DMS53 treated with DMSO at 0.1 percent for 48 hours (cell line): ENCODE results near the gene NEUROG2.

ENCODE experiments used
- DNase-seq: peaks from one replicate; lab custom pipeline; 2025; ENCODE audit not compliant: unreplicated experiment; lab: John Stamatoyannopoulos, UW

Gene NEUROG2

DNA sequence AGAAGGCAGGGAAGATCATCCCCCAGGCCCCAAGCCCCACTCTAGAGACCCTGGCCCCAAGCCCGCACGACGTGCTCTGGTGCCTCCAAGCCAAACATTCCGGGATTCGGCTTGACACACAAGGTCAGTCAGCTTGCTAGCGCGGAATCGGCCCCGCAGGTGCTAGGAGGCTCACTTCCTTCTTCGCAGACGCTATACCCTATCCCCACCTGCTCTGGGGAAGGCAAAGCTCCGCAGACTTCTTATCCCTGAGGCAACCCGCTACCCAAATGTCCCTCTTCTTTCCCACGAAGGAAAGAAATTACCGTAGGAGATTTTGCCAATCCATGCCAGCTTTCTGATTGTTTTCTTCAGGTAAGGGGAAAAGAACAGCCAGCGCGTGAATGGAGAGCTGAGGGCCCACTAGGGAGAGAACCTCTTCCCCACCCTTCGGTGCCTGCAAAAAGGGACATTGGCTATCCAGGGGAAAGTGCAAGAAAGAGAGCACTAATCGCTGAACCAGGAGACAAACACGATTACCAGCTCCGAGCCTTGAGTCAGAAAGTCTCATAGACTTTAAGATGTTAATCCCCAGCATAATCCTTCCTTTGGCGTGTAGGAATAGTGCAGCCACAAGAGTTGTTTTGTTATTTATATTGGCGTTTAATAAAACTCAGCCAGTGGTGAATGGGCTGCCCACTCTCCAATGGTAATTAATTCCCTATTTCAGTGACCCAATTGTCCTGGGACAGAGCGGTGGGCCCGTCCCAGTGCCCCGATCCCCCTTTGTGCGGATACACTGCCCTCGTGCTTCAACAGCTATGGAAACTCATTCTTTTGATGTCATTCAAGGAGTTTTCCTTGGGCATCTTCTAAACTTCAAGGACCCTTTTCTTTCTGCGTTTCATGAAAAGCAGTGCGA lies 5.4 kb upstream of the NEUROG2 start:
- DNase-seq: no peak

GRCh38 chr4:112520598-112521122 lies 4.7 kb upstream of the NEUROG2 start:
- DNase-seq: no peak

DNA sequence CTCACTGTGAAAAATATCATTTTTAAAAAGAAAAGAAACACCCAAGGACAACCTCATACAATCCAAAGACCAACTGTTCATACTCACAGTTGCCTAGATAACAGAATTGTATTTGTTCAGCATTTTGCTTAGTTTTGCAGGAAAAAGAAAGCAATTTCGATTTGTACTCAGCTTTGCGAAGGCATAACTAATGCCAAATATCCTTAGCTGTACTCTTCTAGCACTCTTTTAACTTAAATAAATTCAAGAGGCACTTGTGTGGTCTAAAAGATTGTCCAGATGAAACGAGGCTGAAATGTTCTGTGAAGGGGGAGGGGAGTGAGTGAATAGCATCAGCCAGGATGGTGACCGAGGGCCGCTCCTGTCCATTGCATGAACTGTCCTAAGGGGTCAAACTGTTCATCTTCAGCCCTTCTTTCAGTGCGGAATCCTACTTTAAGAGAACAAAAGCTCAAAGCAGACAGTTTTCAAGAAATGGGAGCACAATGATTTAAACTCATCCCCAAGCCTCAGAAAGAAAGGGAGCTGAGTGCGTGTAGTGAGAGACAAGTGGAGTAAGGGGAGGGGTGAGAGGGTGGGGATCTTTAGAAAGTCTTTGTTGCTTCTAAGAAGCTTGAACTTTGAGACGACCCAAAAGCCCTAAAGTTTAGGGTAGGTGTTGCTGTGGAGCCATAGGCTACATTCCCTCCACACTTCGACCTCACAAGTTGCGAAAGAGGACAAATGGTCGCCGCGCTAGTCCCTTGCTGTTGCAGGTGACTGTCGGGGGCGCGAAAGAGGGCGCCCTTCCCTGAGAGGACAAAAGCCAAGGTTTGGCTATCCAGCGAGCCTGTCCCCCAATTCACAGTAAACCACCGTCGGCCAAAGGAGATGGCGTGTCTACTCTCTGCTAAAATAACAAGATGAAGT lies 4.0 kb upstream of the NEUROG2 start:
- no peak for DNase-seq

- DNase-seq: no peak
These were observed 2.7 kb upstream of the NEUROG2 start for GRCh38 chr4:112518675-112519074.

GRCh38 chr4:112517911-112518310 lies 1.9 kb upstream of the NEUROG2 start:
- no peak for DNase-seq

- no peak for DNase-seq
These were observed 1.2 kb upstream of the NEUROG2 start for GRCh38 chr4:112517067-112517634.

GRCh38 chr4:112516471-112517066 lies 589 bp upstream of the NEUROG2 start:
- no peak for DNase-seq

- DNase-seq: peak; percentile 41
These were observed 548 bp downstream of the NEUROG2 start for GRCh38 chr4:112515198-112516065.

- no peak for DNase-seq
These were observed 1.3 kb downstream of the NEUROG2 start for GRCh38 chr4:112514647-112515197.

DNA sequence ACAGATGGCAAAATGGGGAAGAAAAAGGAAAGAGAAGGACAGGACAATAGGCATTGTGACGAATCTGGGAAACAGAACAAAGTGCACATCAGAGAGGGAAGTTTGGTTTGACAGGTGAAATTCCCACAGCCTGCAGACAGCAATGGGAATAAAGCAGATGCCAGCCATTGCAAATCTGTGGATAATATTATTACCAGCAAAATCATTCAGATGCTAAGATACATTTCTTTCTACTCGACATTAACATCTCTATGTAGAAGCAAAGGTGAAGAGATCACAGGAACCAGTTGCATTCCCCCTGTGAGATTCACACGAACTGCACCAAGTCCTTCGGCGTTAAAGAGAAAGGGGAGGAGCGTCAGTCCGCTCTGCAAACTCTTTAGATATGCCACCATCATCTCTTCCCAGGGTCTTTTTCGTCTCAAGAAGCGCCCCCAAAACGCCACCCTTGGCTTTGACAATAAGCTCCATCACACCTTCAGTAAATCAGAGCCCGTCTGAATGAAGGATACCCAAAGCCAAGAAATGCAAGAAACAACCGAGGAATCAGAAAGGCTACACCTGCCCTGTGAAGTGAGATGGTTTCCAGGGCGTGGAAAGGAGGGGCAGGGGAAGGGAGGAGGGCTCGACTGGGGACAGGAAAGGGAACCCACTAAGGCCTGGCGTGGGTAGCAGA lies 1.9 kb downstream of the NEUROG2 start:
- DNase-seq: no peak

- no peak for DNase-seq
These were observed 4.2 kb downstream of the NEUROG2 start for GRCh38 chr4:112511803-112512118.

DNA sequence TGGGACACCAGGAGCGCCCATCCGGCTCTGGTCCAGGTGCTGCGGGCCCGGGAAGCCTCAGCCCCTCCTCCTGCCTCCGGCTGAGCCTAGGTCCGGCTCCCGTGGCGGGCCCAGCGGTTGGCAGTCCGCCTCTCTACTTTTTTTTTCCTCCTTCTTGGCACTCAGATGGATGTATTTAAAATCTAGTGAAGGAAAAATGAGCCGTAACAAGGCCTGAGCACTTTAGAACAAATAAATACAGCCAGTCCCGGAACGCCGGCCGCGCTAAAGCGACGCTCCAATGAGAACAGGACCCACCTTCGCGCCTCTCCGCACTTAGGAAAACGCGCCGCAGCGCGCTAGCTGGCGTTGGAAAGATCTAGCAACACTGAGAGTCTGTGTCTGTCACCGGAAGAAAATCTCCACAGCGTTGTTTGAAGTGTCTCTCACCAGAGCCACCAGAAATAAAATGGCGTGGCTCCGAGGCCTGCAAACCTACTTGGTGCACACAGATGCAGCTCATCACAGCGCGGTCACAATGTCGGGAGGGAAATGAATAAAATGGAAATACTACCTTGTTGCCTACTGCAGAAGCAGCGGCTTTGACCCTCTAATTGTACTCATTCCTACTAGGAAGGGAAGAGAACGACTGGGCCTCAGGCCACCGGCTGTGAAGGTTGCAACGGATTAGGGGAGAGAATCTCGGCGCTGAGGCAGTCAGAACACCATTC lies 4.7 kb downstream of the NEUROG2 start:
- no peak for DNase-seq

DNA sequence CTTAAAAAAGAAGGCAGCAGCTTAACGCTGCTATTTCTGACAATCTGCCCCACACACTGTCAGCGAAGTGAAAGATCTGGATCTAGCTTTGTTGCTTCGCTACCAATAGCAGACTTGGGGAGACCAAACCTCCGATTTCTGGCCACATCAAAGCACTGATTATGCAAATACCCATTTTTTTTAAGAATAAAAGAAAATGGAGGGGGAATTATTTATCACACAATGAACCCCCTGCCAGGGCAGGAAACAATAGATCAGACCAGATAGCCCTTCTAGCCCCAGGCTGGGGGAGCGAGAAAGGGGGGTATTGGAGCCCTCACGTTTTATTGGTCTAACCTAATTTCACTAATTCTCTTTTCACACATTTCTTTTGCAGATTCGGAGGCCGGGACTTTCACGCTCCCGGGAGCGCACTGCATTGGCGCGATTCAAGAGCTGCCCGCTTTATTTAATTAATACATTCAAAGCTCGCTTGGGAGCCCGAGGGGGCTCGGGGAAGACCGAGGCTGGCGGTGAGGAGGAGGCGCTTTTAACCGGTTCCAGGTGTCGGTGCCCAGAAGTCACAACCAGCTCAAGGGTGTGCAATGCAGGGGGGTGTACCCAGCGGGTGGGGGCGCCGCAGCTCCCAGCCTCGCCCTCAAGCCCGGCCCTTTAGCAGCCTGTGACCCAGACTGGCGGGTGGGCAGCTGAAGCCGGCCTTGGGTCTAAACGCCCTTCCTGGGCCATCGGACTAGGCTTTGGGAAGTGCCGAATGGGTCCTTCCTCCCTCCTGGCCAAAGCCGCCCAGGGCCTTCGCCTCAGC lies 5.5 kb downstream of the NEUROG2 start:
- no peak for DNase-seq

DNA sequence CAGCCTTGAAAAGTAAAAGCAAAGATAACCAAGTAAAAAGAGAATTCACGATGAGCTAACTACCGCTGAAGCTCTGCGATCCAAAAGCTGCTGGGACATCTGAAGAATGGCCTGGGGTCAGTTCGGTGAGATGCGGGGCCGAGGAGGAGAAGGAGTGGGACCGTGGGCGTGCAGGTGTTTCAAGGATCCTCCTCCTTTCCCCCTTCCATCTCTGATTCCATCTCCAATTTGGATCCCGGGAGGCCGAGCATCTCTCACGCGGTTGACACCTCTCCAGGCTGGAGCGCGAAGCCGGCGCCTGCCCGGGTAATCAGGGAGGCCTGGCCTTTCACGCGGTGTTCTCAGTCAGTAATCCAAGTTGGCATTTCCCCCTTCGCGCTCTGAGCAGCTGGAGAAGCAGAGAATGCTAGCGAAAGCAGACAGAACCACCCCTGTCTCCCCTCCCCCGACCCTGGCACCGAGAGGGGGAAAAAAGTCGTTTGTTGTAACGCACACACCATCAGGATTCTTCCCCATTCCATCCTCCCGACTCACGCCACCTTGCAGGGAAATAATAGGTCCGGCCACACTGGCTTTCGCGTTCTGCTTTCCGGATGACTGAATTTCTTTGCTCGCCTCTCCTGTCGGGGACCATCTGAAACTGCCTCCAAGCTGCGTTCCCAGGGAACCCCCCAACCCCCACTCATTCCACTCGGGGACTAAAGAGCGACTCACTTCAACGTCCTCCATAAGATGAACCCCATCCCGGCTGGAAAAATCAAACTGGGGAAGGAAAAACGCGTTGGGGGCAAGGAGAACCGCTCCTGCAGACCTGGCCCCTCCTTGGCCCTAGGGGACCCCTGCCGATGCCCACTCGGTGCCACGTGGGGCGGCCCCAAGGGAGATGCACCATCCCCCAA lies 6.5 kb downstream of the NEUROG2 start:
- DNase-seq: no peak

- no peak for DNase-seq
These were observed 7.6 kb downstream of the NEUROG2 start for GRCh38 chr4:112508356-112508755.

DNA sequence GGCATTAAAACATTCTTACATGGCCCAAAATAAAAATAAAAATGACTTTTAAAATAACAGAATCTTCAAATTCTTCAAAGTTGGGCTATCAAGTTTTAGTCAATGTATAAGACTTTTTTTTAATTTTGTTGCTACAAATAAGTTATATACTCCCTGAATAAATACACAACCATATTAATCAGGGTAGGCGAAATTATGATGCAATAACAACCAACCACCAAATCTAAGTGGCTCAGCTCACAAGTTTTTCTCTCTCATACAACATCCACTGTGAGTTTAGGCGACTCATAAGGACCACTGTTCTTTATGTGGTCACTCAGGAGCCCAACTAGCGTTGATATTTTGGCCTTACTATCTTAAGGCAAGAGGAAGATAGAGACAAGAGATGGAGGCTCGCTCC lies 11.2 kb downstream of the NEUROG2 start:
- DNase-seq: no peak

DNA sequence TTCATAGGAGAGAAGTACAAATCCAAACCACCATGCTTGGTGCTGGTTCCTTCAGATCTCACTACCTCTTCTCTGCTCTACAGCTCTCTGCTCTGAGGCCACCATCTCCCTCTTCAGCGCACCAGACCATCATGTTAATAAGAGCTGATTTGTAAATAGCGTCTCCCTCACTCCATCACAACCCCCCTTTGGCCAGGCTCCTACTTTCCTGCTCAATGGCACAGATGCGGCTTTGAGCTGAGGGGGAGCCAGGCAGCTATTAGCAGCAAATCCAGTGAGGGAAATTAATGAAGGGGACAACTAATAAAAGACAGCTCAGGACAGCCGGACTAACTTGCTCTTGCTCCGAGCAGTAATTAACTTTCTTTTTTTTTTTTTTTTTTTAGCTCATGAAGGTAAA lies 13.1 kb downstream of the NEUROG2 start:
- no peak for DNase-seq
